Stomach (tissue), 9 donors: ENCODE data around the gene RSL1D1. TPM values are rescaled to one million over a fixed set of nuclear protein-coding genes. Genes with fewer than 3 reads are reported as not detected.

Source experiments
- DNase-seq, 2 donors: peaks; one replicate each; pipeline versions ENCODE4 v3.0.0 to v3.0.0-alpha.2; 2013 to 2019
- H3K27ac ChIP-seq, 5 donors: fragments of 200-600 bp in 4 of 5; sonication (generic) in 4 of 5; one replicate each; pipeline ENCODE4 v1.5.1; 2013 to 2019; ENCODE audit warnings: mild to moderate bottlenecking in 1 of 5, moderate library complexity in 1 of 5
- H3K27me3 ChIP-seq, 3 donors: fragments of 200-600 bp; sonication (generic); one replicate each; pipeline ENCODE4 v1.5.1; 2017 to 2019; ENCODE audit warnings: mixed run types in 1 of 3
- H3K36me3 ChIP-seq, 4 donors: fragments of 200-600 bp; sonication (generic); 1 replicate in 3 of 4; 2 replicates in 1 of 4; pipeline ENCODE4 v1.5.1; 2016 to 2019
- H3K4me1 ChIP-seq, 4 donors: fragments of 200-600 bp; sonication (generic); one replicate each; pipeline ENCODE4 v1.5.1; 2016 to 2019
- H3K4me3 ChIP-seq, 4 donors: fragments of 200-600 bp; sonication (generic) in 3 of 4; one replicate each; pipeline ENCODE4 v1.5.1; 2016 to 2019; ENCODE audit warnings: mild to moderate bottlenecking in 1 of 4
- H3K9me3 ChIP-seq, 4 donors: fragments of 200-600 bp; sonication (generic); one replicate each; pipeline ENCODE4 v1.5.1; 2016 to 2019
- EP300 ChIP-seq: sonication (generic); formaldehyde crosslinking; IDR thresholded peaks from one replicate; pipeline ENCODE4 v1.6.1; 2017; ENCODE audit warnings: antibody characterized with exemption
- POLR2A ChIP-seq, 4 donors: fragments of 450-650 bp; IDR thresholded peaks; one replicate each; pipeline ENCODE4 v1.6.1; 2016; ENCODE audit warnings: antibody characterized with exemption in 4 of 4, control low read depth in 2 of 4, mild to moderate bottlenecking in 1 of 4, moderate library complexity in 1 of 4
- POLR2AphosphoS5 ChIP-seq, 3 donors: sonication (generic); formaldehyde crosslinking; IDR thresholded peaks; one replicate each; pipeline ENCODE4 v1.6.1; 2016; ENCODE audit warnings: antibody characterized with exemption in 3 of 3
- WGBS, 5 donors: extraction: QIAGEN DNeasy Blood & Tissue Kit in 3 of 5; methylation state at CpG; one replicate each; pipeline versions ENCODE4 v1.1.5 to v1.1.7; 2013 to 2018; 5-methylcytosine and 5-hydroxymethylcytosine counted together
- intact Hi-C: fragments of 100-400 bp; cut with DNase I; formaldehyde crosslinking; loops from one replicate; pipeline ENCODE4 v1.15.1; 2023; ENCODE audit warnings: low total_unique reads
- polyA plus RNA-seq, 3 donors: library from polyadenylated mRNA; stranded (reverse); fragments of 200-250 nt; gene quantifications; one replicate each; pipeline ENCODE4 v1.2.3, GENCODE V29; 2013
- total RNA-seq, 5 donors: library from RNA; depleted of rRNA; stranded (reverse); fragments of >200 nt; gene quantifications; one replicate each; pipeline versions ENCODE4 v1.1.0 to v1.2.3, GENCODE V29; 2014 to 2016
- TF ChIP-seq, protein P1 (sequence below), 7 experiments: fragments of 450-650 bp in 4 of 7; fragments of 200-600 bp in 3 of 7; sonication (generic) in 3 of 7; IDR thresholded peaks; one replicate each; pipeline ENCODE4 v1.5.1; 2016 to 2019; ENCODE audit warnings: antibody characterized with exemption in 7 of 7, control low read depth in 2 of 7, mild to moderate bottlenecking in 1 of 7
- donor health status: healthy with polysubstance abuse.
- donor health status: Bipolar disorder and iron deficiency.
- donor health status: healthy.

Gene RSL1D1
- total and polyA plus RNA-seq, 8 donors = 21.1 to 255 (median 86.5) TPM

DNA sequence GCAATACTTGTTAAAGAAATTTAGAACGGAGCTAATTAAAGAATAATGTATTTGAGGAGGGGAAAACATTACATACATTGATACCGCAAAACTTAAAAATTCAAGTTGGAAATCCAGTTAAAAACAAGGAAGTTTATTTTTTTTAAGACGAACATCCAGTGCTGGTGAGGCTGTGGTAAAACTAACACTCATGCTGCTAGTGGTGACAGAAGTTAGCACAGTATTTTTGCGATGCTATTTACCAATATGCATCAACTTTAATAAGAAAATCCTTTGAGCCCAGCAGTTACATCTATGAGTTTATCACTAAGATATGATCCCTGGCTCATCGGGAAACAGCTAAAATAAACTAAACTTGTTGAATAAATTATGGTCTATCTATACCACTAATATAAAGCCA, 32.7 kb upstream of the RSL1D1 start:
- intact Hi-C loops = no loop called here
- H3K9me3 ChIP-seq = no peaks in the 10 kb centered on the region
- WGBS, 5 donors = 93 to 99% (median 96%) methylated on average over 5 of the region's 5 CpGs
- no peak overlapping the region for H3K27ac ChIP-seq
- H3K27me3 ChIP-seq = no peaks in the 10 kb centered on the region
- DNase-seq = no peak
- no peaks in the 10 kb centered on the region for H3K4me1 ChIP-seq
- no peak overlapping the region for H3K4me3 ChIP-seq
- TF ChIP-seq, protein P1, sequence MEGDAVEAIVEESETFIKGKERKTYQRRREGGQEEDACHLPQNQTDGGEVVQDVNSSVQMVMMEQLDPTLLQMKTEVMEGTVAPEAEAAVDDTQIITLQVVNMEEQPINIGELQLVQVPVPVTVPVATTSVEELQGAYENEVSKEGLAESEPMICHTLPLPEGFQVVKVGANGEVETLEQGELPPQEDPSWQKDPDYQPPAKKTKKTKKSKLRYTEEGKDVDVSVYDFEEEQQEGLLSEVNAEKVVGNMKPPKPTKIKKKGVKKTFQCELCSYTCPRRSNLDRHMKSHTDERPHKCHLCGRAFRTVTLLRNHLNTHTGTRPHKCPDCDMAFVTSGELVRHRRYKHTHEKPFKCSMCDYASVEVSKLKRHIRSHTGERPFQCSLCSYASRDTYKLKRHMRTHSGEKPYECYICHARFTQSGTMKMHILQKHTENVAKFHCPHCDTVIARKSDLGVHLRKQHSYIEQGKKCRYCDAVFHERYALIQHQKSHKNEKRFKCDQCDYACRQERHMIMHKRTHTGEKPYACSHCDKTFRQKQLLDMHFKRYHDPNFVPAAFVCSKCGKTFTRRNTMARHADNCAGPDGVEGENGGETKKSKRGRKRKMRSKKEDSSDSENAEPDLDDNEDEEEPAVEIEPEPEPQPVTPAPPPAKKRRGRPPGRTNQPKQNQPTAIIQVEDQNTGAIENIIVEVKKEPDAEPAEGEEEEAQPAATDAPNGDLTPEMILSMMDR (IDR thresholded peaks at IDR 0.05) = no peak
- TF ChIP-seq POLR2AphosphoS5 (IDR thresholded peaks at IDR 0.05) (no peak), EP300 (no peak), POLR2A (IDR thresholded peaks at IDR 0.05) (no peak)
- H3K36me3 ChIP-seq = peaks cover 67 to 100% (median 100%) of the 10 kb centered on the region in 4 donors

DNA sequence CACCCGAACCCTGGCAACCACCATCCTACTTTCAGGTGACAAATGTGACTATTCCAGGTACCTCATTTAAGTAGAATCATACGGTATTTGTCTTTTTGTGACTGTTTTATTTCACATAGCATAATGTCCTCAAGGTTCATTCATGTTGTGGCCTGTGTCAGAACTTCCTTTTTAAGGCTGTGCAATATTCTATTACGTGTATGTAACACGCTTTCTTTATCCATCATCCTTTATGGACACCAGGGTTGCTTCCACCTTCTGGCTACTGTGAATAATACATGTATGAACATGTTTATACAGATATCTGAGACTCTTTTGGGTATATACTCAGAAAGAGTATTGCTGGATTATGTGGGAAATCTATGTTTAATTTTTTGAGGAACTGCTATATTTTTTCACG, 28.7 kb upstream of the RSL1D1 start:
- TF ChIP-seq, protein P1 (IDR thresholded peaks at IDR 0.05) = no peak
- TF ChIP-seq POLR2AphosphoS5 (IDR thresholded peaks at IDR 0.05) (no peak), POLR2A (IDR thresholded peaks at IDR 0.05) (no peak), EP300 (no peak)
- WGBS, 5 donors = 89 to 94% (median 94%) methylated on average over 5 of the region's 5 CpGs

DNA sequence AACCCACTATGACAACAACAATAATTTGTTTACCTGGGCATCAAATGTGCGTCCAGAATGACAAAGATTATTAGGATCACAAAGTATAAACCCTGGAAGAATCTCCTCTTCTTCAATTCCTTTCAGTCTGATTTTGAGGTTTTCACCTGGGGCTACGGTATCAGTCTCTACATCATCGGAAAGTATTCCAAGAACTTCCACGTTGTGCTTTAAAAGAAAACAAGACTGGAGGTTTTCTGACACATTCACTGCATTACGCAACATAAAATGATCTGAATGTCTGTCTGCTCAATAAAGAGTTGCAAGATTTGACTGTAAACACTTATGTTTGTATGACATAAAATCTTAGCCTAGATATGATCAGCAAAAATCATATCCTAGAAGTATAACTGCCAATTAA, 26.0 kb upstream of the RSL1D1 start:
- Histone ChIP-seq H3K27ac (no peak overlapping the region), H3K4me1 (peaks cover 0 to 7% (median 0%) of the 10 kb centered on the region in 4 donors), H3K27me3 (no peaks in the 10 kb centered on the region), H3K4me3 (no peak overlapping the region), H3K36me3 (peaks cover 53 to 100% (median 100%) of the 10 kb centered on the region in 4 donors), H3K9me3 (no peaks in the 10 kb centered on the region)
- intact Hi-C loops = no loop called here
- TF ChIP-seq POLR2AphosphoS5 (IDR thresholded peaks at IDR 0.05) (no peak), EP300 (no peak), POLR2A (IDR thresholded peaks at IDR 0.05) (no peak)
- TF ChIP-seq, protein P1 (IDR thresholded peaks at IDR 0.05) = no peak
- no peak for DNase-seq
- 81 to 87% (median 83%) methylated on average over 5 of the region's 5 CpGs for WGBS, 5 donors

More for the DNA sequence above, 28.7 kb upstream of the RSL1D1 start:
- no peak overlapping the region for H3K4me3 ChIP-seq
- peaks cover 57 to 100% (median 100%) of the 10 kb centered on the region in 4 donors for H3K36me3 ChIP-seq
- H3K9me3 ChIP-seq = no peaks in the 10 kb centered on the region
- no peaks in the 10 kb centered on the region for H3K27me3 ChIP-seq
- H3K27ac ChIP-seq = no peak overlapping the region
- peaks cover 0 to 7% (median 0%) of the 10 kb centered on the region in 4 donors for H3K4me1 ChIP-seq
- DNase-seq = no peak
- intact Hi-C loops = no loop called here

DNA sequence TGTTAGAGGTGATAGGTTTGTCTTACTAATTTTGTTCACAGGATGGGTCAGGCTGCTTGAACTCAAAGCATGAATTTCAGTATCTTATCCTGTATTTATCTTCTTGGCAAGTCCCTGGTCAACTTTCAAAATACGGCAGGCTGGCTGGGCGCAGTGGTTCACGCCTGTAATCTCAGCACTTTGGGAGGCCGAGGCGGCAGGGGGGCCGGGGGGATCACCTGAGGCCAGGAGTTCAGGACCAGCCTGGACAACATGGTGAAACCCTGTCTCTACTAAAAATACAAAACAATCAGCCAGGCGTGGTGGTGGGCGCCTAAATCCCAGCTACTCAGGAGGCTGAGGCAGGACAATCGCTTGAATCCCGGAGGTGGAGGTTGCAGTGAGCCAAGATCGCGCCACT, 25.0 kb upstream of the RSL1D1 start:
- Histone ChIP-seq H3K36me3 (peaks cover 44 to 100% (median 97%) of the 10 kb centered on the region in 4 donors), H3K9me3 (no peaks in the 10 kb centered on the region), H3K4me1 (peaks cover 0 to 14% (median 4%) of the 10 kb centered on the region in 4 donors), H3K27ac (no peak overlapping the region), H3K4me3 (no peak overlapping the region), H3K27me3 (no peaks in the 10 kb centered on the region)
- WGBS, 5 donors = 60 to 79% (median 70%) methylated on average over 12 of the region's 12 CpGs
- TF ChIP-seq EP300 = no peak
- no peak for TF ChIP-seq POLR2AphosphoS5 (IDR thresholded peaks at IDR 0.05)
- TF ChIP-seq, protein P1 (IDR thresholded peaks at IDR 0.05) = no peak
- no peak for TF ChIP-seq POLR2A (IDR thresholded peaks at IDR 0.05)
- intact Hi-C loops = no loop called here
- no peak for DNase-seq
